Ovary (tissue), 3 donors: Measurements from ENCODE around the gene C1QTNF9.

ENCODE experiments used
- CTCF ChIP-seq, 3 donors: fragments of 450-650 bp in 2 of 3; fragments of 200-600 bp in 1 of 3; IDR thresholded peaks; one replicate each; pipeline versions ENCODE4 v1.5.1 to v1.8.0; 2016 to 2022; ENCODE audit warnings: antibody characterized with exemption in 3 of 3, mild to moderate bottlenecking in 1 of 3
- EP300 ChIP-seq: sonication (generic); formaldehyde crosslinking; IDR thresholded peaks from one replicate; pipeline ENCODE4 v1.6.1; 2017; ENCODE audit warnings: antibody characterized with exemption
- POLR2A ChIP-seq: fragments of 450-650 bp; IDR thresholded peaks from one replicate; pipeline ENCODE4 v1.6.1; 2017; ENCODE audit warnings: antibody characterized with exemption, mild to moderate bottlenecking, moderate library complexity
- donor health status: DM: no; HTN: no; CAD: no.

DNA sequence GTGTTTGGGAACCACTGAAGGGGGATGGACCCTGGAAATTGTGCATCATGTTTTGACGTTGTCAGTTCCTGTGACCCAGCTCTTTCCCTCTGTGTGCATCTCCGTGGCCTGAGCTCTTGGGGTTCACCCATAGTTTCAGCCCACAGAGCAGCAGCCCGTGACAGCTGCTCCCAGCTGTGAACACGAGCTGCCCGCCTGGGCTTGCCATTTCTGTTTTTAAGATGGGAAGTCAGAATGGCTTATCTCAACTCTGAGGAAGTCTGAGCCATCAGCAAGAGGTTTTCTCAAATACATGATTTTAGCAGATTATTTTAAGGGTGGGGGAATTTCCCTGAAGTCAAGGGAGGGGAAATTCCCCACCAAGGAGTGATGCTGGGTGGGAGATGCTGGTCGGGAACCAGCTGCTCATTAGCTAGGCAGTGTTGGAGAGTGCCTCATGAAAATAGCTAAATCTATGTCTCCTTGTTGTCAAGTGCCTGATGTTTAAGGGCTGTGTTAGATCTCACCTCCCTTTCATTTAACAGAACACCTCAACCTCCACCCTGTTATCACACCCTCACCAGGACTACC, 34.8 kb upstream of the C1QTNF9 start:
- no peak for TF ChIP-seq CTCF (IDR thresholded peaks at IDR 0.05)
- TF ChIP-seq POLR2A, result no peak
- TF ChIP-seq EP300, result no peak
